GM18873 (cell line): ENCODE data around the gene MYO5A.
"Not testable (repeated sequence)": the region's sequence is repeated elsewhere in the genome, so short reads cannot be mapped to it uniquely, and the experiment has no call there.

Experiments
- ATAC-seq: cut with Tn5 transposase; IDR thresholded peaks from one replicate; pipeline ENCODE4 v1.9.1; 2021; ENCODE audit warnings: mild to moderate bottlenecking, moderate library complexity, moderate number of reproducible peaks; ENCODE audit not compliant: unreplicated experiment, low FRiP score

The MYO5A gene

GRCh38 chr15:52466716-52467115 lies 62.0 kb downstream of the MYO5A start:
- no peak for ATAC-seq

- ATAC-seq: peak; percentile 94
Measured at GRCh38 chr15:52466134-52466701, 62.5 kb downstream of the MYO5A start.

GRCh38 chr15:52464478-52464877 lies 64.2 kb downstream of the MYO5A start:
- ATAC-seq: peak; percentile 40

GRCh38 chr15:52464040-52464439 lies 64.6 kb downstream of the MYO5A start:
- ATAC-seq: no peak

- no peak for ATAC-seq
Measured at GRCh38 chr15:52463638-52464037, 65.0 kb downstream of the MYO5A start.

- no peak for ATAC-seq
Measured at GRCh38 chr15:52462806-52463360, 65.8 kb downstream of the MYO5A start.

GRCh38 chr15:52459701-52460100 lies 69.0 kb downstream of the MYO5A start:
- ATAC-seq: not testable (repeated sequence)

GRCh38 chr15:52459265-52459664 lies 69.4 kb downstream of the MYO5A start:
- ATAC-seq: not testable (repeated sequence)

- no peak for ATAC-seq
Measured at GRCh38 chr15:52448011-52448890, 80.4 kb downstream of the MYO5A start.

GRCh38 chr15:52445954-52446353 lies 82.7 kb downstream of the MYO5A start:
- ATAC-seq: no peak

GRCh38 chr15:52445553-52445952 lies 83.1 kb downstream of the MYO5A start:
- ATAC-seq: no peak

- not testable (repeated sequence) for ATAC-seq
Measured at GRCh38 chr15:52443205-52443604, 85.5 kb downstream of the MYO5A start.

- ATAC-seq: no peak
Measured at GRCh38 chr15:52441841-52442240, 86.8 kb downstream of the MYO5A start.

GRCh38 chr15:52440946-52441345 lies 87.7 kb downstream of the MYO5A start:
- no peak for ATAC-seq

- no peak for ATAC-seq
Measured at GRCh38 chr15:52440414-52440813, 88.3 kb downstream of the MYO5A start.

- ATAC-seq: no peak
Measured at GRCh38 chr15:52439470-52439869, 89.2 kb downstream of the MYO5A start.

- ATAC-seq: not testable (repeated sequence)
Measured at GRCh38 chr15:52439042-52439441, 89.6 kb downstream of the MYO5A start.

- no peak for ATAC-seq
Measured at GRCh38 chr15:52438047-52438446, 90.6 kb downstream of the MYO5A start.

GRCh38 chr15:52437646-52438045 lies 91.0 kb downstream of the MYO5A start:
- no peak for ATAC-seq

GRCh38 chr15:52436981-52437380 lies 91.7 kb downstream of the MYO5A start:
- ATAC-seq: no peak

- ATAC-seq: no peak
Measured at GRCh38 chr15:52434885-52435284, 93.8 kb downstream of the MYO5A start.

GRCh38 chr15:52428297-52428696 lies 100.4 kb downstream of the MYO5A start:
- ATAC-seq: no peak
